Stimulated activated CD8-positive, alpha-beta memory T cell treated with anti-CD3 and anti-CD28 coated beads, Interleukin-4, amount 100 ng/mL, for 48 hours (primary cell): ENCODE results near the gene MARVELD1.
A peak's percentile ranks its signal among the peaks of the same experiment; 100 is the strongest.
"Not testable (repeated sequence)": the region's sequence is repeated elsewhere in the genome, so short reads cannot be mapped to it uniquely, and the experiment has no call there.

Source experiments
- DNase-seq: peaks from one replicate; pipeline ENCODE4 v3.0.0-alpha.2; 2020

The MARVELD1 gene

DNA sequence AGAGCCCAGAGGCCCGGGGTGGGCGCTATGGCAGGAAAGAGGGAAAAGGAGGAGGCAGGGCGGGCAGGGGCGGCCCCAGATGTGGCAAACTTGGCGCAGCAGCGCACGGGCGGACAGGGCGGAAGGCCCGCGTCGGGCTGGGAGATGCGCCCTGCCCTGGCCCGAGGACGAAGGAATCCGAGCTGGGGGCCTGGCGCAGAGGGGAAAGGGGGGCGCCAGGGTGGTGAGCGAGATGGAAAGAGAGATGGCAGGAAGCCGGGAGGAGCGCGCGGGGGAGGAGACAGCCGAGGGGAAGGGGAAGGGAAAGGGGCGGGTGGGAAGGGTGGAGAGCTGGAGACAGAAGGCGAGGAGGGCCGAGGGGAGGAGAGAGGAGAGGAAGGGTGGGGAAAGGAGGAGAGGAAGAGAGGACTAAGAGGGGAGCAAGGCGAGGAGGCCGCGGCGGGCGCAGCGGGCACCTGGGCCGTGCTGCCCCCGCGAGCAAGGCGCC lies at the start of gene MARVELD1:
Gene MARVELD1, plus strand, starts transcription at position 392 of the 487 bp plus-strand sequence. CDS start 147 bp downstream, outside the sequence.
- DNase-seq: peak; percentile 27

DNA sequence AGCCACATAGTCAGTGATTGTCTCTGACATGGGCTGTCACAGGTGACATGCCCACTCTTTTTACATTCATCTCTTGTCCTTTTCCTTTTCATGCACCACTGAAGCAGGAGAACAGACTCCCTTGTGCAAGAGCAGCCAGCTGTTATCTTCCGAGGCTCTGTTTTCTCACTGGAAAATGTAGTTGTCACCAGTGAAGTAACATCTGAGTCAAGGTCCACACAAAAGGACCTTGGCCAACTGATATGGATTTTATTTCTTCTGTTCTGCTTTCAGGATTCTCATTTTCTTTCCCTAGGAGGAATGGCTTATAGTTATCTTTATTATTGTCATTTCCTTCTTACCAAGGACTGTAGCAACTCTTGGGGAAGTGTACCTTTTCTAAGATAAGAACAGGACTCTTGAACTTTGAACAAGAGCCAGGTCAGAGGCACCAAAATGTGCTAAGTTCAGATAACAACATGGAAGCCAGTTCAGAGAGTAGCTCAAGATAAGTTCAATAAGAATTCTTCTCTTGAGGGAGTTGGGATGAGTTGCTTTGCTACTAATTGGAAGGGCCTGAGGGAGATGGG lies 49.2 kb upstream of the MARVELD1 start:
- DNase-seq: no peak

DNA sequence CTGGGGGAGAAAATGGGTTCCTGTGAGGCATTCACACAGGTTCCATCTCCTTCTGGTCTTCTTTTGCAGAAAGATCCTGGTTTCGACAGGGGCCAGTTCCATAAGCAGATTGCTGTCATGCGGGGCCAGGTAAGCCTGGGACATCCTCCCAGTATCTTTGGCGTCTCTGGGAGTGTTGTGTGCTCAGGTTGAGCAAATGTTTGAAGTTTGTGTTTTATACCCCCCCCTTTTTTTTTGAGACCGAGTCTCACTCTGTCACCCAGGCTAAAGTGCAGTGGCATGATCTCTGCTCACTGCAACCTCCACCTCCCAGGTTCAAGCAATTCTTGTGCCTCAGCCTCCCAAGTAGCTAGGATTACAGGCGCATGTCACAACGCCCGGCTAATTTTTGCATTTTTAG lies 46.5 kb upstream of the MARVELD1 start:
- no peak for DNase-seq

DNA sequence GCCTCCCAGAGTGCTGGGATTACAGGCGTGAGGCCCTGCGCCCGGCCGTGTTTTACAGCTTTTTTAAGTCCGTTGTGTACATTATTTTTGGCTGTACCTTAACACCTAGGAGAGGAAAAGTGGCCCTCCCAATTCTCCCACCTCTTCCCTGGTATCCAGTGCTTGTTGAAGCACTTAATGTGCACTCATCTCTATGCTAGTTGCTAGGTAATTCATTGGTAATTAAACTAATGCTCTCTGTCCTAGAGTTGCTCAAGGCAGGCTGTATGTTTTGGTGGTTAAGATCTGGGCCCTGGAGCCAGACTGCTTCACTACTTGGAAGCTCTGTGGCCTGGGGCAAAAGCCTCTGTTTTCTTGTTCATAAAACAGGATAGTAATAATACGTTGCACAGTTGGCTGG lies 46.1 kb upstream of the MARVELD1 start:
- no peak for DNase-seq

DNA sequence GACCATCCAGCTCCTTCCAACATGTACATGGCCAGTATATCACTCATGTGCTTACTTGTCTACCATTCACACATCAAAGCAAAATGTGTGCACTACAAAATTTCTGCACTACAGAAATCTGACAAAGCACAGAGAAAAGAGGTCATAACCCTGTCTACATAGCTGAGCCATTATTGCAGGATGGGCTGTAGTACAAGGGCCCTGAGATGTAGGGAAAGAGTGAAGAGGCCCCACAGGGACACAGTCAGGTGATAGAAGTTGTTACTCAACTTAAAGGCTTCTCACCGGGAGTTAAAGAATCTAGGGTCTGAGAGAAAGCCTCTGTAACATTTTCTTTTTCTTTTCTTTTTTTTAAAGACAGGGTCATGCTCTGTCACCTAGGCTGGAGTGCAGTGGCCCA lies 44.0 kb upstream of the MARVELD1 start:
- DNase-seq: no peak

DNA sequence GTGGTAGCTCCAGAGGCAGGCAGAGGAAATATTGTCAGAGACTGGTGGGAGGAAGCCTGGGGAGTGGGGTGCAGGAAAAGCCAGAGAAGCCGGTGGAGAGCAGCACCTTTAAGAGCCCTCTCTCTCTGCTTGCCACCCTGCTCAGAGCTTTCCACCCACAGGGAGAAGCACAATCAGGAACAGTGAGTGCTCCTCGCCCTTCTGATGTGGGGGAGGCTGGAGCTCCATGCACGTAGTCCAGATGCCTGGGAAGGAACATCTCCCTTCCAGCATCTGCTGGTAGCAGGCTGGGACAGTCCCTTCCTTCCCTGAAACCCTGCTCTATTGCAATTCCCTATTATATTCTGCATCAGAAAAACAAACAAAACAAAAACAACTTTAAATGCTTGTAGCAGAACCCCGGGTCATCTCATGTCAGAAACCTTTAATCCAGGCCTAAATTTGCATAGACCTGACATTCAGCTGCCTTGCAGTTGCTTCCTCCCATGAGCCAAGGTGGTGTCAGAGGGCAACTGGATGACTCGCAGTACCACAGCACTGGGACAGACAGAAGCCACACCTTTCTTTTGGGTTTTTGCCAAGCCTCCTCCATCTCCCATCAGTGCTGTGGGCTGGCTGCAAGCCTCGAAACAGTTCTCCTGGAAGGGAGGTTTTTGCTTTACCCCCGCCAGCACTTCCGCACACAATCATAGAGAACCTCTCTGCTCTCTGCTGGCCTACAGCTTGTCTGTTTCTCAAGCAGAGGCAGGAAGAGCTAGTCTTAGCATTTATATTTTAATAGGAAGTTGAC lies 39.6 kb upstream of the MARVELD1 start:
- DNase-seq: peak; percentile 39

DNA sequence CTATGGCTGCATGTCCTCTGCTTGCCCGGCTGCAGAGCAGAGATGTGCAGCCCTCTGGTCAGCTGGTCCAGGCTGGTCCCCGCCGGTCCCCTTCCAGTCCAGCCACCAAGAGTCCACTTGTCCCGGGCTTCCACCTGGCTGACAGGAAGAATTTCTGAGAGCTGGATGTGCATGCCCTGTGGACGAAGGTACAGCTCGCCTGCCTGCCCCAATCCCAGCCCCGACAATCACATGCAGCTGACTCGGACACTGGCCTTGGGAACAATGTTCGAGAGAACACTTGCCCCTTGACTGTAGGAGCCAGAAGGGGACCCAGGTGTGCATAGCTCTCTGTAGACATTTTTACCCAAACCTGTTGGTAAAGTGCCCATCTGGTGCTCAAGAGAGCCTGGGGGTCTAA lies 38.3 kb upstream of the MARVELD1 start:
- no peak for DNase-seq

DNA sequence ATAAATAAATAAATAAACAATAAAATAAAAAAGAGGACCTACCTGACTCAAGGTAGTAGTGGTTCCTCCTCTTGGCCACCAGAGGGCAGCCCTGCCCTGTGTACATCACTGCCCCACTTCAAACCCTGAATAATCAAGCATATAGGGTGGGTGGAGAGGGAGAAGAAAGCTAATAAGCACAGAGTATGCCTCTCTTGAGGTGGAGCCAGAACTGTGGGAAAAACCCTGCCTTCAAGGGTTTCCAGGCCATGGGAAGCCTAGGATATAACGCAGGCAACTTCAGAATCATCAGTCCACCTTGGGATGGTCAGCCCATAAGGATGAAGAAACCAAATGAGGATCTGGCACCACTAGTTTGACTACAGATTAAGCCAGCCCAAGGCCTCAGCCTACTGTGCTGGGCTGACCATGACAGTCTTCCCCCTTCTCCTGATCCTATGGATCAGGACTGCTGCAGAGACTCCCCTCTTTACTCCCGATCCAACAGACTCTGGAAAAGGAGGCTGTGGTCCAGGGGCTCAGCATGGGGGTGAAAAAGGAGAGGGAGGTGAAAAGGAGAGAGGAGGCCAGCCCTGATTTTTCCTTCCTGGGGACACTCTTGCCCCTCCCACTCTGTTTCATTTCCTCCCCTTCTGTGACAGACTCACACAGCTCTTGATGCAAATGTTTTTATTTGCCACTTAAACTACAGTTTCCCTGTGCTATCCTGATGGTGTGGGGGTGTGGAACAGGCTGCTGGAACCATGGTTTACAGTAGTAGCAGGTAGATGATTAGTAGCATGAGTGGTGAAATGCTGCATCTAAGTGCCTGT lies 36.6 kb upstream of the MARVELD1 start:
- DNase-seq: peak; percentile 53

DNA sequence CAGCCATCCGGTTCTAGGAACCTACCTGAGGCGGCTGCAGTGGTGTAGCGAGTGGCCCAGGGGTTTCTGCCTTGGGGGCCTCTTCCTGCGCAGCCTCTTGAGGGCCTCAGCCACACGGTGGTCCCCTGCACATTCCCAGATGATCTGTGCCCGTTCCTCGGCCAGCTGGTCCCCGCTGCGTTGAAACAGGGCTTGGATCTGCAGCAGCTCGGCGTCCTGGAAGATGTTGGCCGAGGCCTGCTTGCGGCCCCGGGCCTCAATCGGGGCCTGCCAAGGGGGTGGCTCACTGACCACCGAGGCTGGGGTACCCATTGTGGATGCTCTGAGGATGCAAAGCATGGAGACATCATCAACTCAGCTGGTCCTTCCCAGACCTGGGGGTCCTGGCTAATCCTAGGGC lies 33.9 kb upstream of the MARVELD1 start:
- no peak for DNase-seq

DNA sequence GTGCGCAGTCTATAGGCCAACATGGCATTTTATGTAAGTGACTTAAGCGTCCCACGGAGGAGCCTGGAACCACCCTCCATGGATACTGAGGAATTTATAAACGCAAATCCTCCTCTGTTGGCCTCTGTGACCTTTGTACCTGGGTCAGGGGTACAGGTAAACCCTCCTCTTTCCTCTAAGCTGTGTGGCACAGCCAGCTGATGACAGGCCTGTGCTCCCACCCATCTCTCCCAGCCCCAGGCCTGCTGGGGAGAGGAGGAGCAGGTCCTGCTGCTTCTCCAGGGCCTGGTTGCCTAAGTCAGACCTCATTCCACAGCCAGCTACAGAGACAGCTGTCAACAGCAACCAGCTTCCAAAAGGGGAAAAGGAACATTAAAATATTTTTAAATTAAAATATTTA lies 31.5 kb upstream of the MARVELD1 start:
- DNase-seq: no peak

DNA sequence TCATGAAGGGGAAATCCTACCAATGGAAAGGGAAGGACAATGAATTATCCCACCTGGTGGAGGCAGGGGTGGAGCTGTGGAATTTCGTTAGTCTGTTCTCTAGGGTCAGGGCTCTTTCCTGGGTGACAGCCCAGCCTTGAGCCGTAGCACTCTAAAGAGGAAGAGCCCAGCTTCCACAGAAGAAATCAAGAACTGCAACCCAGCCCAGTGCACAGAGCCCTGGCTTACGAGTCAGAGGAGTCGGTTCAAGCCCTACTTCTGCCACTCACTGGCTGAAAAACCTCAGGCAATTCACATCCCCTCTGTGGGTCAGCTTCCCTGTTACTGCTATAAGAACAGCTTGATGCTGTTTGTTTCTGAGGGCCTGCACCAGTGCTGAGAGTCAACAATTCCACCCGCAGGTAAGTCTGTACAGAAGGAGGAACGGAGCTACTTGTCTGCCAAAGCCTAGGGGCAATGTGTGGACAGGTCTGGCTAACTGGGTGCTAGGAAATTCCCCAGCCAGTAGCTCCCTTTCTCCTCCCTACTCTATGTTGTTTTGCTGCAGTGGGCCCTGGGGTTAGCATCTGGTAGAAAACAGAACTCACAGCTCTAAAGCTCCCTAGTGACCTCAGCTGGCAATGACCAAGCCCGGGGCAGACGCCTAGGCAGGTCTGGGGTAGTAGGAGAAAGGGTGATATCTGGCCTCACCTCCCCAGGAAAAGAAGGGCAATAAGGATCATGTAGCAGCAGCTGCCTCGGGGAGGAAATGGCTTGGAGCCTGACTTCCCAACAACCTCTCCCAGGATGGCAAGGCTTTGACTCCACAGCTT lies 29.8 kb upstream of the MARVELD1 start:
- DNase-seq: no peak

DNA sequence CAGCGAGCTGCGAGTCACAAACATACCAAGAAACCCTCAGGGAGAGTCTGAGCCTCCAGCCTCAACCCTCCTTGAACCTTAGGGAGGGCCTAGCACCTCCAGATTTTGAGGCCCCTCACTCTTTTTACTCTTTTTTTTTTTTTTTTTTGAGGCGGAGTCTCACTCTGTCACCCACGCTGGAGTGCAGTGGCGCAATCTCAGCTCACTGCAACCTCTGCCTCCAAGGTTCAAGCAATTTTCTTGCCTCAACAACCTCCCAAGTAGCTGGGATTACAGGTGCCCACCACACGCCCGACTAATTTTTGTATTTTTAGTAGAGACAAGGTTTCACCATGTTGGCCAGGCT lies 29.2 kb upstream of the MARVELD1 start:
- not testable (repeated sequence) for DNase-seq

DNA sequence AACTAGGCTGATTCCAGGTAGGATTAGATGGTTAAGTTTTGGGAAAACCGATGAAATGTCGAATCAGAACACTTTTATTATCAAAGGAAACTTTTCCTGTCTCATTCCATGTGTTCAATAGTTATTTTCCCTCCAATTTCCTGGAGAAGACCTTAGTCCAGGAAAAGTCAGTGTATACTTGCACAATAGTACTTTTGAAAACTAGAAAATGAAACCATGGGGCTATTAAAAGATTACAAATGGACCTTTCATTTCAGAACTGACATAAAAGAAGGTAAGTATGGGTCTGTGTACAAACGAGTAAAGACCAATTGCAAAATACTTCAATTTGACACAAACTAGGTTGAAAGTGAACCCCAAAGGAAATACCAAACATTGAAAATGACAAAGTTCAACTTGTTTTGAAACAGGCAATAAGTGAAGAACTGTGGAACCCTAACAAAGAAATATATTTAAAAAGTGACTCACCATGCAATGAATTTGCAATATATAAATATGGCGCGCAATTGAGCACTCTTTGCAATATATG lies 28.6 kb upstream of the MARVELD1 start:
- DNase-seq: no peak

DNA sequence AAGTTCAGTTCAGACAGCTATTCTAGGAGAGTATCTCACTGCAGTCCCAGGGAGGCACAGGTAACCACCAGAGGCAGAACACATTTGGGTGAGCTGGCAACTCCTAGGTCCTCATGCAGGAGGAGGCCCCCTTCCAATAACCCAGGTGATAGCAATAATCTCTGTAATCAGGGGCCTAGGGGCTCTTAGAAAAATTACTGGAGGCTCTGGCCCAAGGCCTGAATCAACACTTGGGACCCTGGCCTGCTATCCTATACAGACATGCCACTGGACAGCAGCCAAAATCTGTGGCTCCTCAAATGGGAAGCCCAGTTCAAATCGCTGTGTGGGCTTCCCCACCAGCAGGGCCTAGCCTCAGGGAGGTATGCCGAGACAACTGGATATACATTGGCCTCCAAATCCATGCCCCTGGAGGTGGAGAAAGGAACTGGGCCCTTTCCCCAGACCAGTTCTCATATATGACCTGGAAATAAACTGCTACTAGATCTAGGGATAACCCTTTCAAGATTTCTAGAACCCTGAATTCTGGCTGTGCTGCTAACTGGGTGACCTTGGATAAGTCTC lies 28.1 kb upstream of the MARVELD1 start:
- no peak for DNase-seq

DNA sequence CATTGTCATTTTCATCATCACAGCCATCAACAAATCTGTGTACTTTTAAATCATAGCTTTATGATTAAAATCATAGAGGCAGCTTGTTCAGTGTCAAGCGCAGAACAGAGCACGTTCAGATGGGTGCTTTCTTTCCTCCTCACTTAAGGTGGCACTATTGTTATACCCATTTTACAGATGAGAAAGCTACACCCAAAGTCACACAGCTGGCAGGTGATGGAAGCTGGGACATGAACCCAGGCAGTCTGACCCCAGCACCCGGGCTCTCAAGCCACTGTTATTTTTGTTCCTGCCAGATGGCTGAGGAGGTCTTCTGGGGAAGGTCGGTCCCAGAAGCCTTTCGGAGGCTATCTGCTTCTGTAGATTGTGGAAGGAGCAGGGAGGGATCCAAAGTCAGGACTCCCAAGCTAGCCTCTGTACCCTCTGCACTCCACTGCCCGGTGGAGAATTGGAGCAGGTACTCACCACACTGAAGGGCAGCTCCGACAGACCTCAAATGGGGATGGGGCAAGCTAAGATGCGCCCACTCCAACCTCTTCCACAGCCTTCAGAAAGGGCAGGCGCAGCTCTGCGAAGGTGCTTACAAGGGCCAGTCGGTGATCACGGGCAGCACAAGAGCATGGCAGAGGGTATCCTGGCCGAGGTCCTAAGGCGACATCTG lies 27.1 kb upstream of the MARVELD1 start:
- peak; percentile 32 for DNase-seq

DNA sequence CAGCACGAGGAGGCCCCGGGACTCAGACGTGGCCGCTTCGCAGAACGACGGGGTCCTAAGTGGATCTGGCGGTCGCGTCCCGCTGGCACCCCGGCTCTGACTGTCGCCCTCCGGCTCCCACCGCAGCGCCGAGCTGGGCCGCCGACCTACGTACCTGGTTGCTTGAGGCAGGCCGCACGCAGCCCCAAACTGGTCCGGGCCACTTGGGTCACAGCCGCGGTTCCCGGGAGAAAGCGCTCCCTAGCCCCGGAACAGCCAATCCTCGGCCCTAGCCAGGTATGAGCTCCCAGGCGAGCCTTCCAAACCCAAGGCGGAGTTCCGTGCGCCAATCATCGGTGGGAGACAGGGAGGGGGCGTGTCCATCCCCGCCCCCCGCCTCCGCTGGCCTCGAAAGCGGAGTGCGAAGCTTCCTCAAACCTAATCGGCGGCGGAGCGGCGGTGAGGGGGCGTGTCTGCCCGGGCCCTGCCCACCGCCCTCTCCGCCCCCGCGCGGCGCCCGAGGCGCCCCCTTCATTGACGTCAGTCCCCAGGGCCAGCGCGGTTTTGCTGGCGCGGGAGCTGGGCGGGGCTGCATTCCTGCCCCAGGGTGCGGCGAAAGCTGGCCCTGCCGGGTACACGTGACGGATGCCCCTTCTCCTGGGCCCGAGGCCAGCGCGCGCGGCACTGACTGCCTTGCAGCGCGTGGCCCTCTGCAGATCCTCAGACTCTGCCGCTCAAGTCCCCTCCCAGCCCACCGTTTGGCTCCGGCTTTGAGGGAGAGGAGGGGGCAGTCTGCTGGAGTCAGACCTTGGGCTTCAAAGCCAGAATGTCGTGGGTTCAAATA lies 26.4 kb upstream of the MARVELD1 start, which contains the start of gene AVPI1:
Gene AVPI1, minus strand, starts transcription at position 280 of the 823 bp plus-strand sequence. CDS start 7,336 bp downstream, outside the sequence.
- peak; percentile 96 for DNase-seq

DNA sequence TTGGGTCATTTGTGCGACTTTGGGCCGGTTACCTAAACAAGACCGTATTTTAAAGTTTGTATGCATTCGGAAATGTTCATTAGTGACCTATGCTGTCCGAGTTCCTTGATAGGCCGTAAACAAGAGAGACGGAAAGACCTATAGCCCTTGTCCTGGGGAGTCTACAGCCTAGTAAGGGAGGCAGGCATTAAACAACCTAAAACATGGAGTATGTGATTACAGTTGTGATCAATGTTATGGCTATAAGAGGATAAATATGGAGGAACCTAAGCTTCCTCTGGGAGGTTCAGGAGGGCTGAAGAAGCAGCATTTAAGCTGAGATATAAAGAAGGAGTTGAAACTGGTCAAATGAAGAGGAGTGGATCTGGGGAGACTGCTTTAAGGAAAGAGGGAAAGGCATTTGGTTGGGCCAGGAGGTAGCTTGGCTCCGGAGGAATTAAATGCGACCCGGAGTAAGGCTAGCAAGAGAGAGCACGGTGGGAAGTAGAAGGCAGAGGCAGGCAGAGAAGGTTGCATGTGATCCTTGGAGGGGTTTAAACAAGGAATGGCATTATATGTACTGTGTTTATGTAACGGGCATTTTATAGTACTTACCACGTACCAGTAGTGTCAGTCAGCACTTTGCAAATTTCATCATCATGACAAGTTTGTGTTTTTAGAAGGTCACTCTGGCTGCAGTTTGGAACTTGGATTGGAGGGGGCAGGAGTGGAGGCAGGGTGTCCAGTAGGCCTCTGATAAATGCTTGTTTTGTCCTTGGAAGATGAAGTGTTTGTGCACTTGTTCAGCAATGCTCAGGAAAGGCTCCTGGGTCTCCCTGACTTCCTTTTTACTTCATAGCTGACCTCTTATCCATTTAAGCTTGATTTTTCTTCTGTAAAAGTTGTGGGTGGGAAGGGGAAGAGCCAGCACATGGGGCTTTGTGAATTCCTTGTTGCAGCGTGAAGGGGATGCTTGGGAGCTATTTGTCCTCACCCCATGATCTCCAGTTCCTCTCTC lies 25.4 kb upstream of the MARVELD1 start:
- no peak for DNase-seq

DNA sequence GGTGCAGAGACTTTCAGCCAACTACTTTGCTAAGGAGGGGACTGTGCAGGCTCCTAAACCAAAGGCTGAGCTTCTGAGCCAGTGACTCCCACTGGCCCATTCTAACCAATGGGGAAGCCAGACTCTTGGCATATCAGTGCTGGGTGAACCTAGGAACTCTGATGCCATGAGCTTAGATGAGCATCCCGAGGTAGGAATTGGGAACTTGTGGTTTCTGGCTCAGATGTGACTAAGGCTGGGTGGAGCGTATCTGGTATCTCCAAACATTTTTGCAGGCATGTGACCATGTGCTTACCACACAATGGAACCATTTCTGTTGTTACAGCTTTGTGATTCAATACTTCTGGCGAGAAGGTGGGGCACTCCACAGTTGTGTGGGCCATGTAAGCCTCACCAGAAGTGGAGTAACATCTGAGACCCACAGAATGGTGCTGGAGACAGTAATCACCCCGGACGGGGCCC lies 23.9 kb upstream of the MARVELD1 start:
- no peak for DNase-seq

DNA sequence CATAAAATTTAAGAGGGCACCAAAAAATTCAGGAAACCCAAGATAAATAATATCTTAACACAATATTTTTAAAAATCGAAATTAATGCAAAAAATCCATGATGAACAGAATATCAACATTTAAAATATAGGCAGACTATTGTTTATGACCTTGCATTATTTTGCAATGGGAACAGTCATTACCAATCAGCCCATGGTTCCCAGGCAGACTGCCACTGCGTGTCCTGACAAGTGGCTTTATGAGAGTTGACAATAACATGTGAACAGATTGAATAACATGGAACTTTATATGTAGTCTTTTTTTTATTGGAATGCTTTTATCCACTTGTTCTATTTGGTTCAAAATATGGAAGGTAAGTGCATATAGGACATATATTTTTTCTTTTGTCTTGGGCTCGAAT lies 23.4 kb upstream of the MARVELD1 start:
- DNase-seq: no peak
